ENCODE data around the gene MCTP2. TPM values are rescaled to one million over a fixed set of nuclear protein-coding genes. Genes with fewer than 3 reads are reported as not detected.

The MCTP2 gene
- total RNA-seq, 1 experiment from 2014 or later = 0.82 TPM

- no peak for DNase-seq (ENCODE audit: low read depth)
These were observed 155.0 kb downstream of the MCTP2 start for GRCh38 chr15:94386351-94386750.

- DNase-seq (ENCODE audit: low read depth) = no peak
These were observed 156.1 kb downstream of the MCTP2 start for GRCh38 chr15:94387442-94387841.

GRCh38 chr15:94387849-94388441 is 156.6 kb downstream of the MCTP2 start:
- DNase-seq (ENCODE audit: low read depth) = no peak

- no peak for DNase-seq (ENCODE audit: low read depth)
These were observed 164.3 kb downstream of the MCTP2 start for GRCh38 chr15:94395640-94396039.

- no peak for DNase-seq (ENCODE audit: low read depth)
These were observed 166.0 kb downstream of the MCTP2 start for GRCh38 chr15:94397337-94397736.

GRCh38 chr15:94398001-94398400 is 166.6 kb downstream of the MCTP2 start:
- DNase-seq (ENCODE audit: low read depth) = no peak

- DNase-seq (ENCODE audit: low read depth) = no peak
These were observed 169.4 kb downstream of the MCTP2 start for GRCh38 chr15:94400526-94401298.

GRCh38 chr15:94403331-94403730 is 172.0 kb downstream of the MCTP2 start:
- DNase-seq (ENCODE audit: low read depth) = no peak

GRCh38 chr15:94404733-94405283 is 173.4 kb downstream of the MCTP2 start:
- no peak for DNase-seq (ENCODE audit: low read depth)

GRCh38 chr15:94411285-94411684 is 179.9 kb downstream of the MCTP2 start:
- no peak for DNase-seq (ENCODE audit: low read depth)

- no peak for DNase-seq (ENCODE audit: low read depth)
These were observed 180.5 kb downstream of the MCTP2 start for GRCh38 chr15:94411846-94412245.

GRCh38 chr15:94412979-94413746 is 181.8 kb downstream of the MCTP2 start:
- DNase-seq (ENCODE audit: low read depth) = no peak

- no peak for DNase-seq (ENCODE audit: low read depth)
These were observed 183.6 kb downstream of the MCTP2 start for GRCh38 chr15:94414916-94415315.

- DNase-seq (ENCODE audit: low read depth) = no peak
These were observed 184.9 kb downstream of the MCTP2 start for GRCh38 chr15:94416267-94416666.

- DNase-seq (ENCODE audit: low read depth) = no peak
These were observed 185.5 kb downstream of the MCTP2 start for GRCh38 chr15:94416820-94417219.

GRCh38 chr15:94417501-94418293 is 186.3 kb downstream of the MCTP2 start:
- no peak for DNase-seq (ENCODE audit: low read depth)

GRCh38 chr15:94421706-94422105 is 190.3 kb downstream of the MCTP2 start:
- DNase-seq (ENCODE audit: low read depth) = no peak

GRCh38 chr15:94432279-94432678 is 200.9 kb downstream of the MCTP2 start:
- DNase-seq (ENCODE audit: low read depth) = no peak

- DNase-seq (ENCODE audit: low read depth) = no peak
These were observed 207.8 kb downstream of the MCTP2 start for GRCh38 chr15:94439158-94439557.

- no peak for DNase-seq (ENCODE audit: low read depth)
These were observed 210.4 kb downstream of the MCTP2 start for GRCh38 chr15:94441760-94442159.

- no peak for DNase-seq (ENCODE audit: low read depth)
These were observed 211.1 kb downstream of the MCTP2 start for GRCh38 chr15:94442480-94442879.

Data from HT1080 (cell line).